ENCODE data around the gene SLC10A6.

Gene SLC10A6

DNA sequence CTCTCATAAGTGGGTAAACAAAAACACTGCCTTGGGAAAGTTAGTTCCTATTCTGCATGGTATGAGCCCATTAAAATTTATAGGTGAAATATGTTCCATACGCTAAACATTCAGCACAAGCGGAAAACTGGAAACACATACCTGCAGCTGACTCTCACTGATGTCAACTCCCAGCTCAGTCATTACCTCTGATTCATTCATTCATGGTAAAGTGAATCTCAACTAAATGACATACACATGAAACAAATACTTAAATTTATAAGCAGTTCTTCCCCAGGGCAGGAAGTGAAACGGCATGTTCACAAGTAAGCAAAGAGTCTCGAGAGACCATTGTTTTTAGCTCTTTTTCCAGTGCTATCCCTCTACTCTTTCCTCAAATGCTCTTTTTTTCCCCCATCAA is 1.6 kb downstream of the SLC10A6 start:
- DNase-seq: no peak

DNA sequence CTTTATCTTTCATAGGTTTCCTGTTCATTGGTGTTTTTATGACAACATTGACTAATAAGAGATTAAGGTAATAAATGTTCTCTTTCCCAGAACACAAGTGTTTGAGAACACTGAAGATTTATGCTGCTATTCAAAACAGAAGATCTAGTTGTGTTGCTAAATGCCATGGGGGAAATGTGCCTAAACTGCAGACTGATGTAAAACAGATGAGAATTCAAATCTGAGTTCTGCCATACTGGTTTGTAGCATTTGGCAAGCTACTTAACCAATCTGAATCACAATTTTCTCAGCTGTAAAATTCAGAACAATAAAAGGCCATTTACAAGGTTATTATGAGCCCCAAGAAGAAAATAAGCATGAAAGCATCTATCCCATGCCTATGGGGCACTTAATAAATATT is 2.3 kb downstream of the SLC10A6 start:
- no peak for DNase-seq

DNA sequence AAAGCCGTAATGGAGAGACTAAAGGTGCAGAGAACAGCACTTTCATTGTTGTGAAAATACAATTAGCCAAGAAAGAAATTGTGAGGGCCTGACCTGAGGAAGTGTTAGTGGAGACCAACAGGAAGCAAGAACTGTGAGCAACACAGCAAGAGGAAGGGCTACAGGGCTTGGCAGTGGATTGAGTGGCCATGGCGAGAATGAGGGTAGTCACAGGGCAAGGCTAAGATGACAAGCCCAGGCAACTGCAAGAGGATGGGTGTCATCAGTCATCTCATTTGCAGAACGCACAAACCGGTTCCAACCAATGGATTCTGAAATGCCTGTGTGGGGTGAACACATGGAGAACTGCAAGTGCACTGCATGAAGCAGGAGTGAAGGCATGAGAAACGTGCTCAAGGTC is 3.6 kb downstream of the SLC10A6 start:
- DNase-seq: no peak

DNA sequence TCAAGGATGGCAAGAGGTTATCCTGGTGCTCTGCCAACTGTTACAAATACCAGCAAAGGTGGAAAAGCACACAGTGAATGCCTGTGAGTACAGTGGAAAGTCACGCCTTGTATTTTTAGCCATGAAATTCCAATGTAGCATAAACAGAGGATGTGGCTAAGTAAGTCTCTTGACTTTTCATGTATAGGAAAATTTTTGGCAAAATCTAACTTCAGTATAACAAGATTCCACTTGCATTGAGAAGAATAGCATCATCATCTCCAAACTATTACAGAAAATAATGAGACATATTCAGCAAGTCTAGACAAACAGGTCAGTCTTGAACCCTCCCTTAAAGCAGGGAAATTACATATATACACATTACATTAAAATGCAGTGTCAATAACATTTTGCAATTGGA is 7.9 kb downstream of the SLC10A6 start:
- DNase-seq: no peak

DNA sequence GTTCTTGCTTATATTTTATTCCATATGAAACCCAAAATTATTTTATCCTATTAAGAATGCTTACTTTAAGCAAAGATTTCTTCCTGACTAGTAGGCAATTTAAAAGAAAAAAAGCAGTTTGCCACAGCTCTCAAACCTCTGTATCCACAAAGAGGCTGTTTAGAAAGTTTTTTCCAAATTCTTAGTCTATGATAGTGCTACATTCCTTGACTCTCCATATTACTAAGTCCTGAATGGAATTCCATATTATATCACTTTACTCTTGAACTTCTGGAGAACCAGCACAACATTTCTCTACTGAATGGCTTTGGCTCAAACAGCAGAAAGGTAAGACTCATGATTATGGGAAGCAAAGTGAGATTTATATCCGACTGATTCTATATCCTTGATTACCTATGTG is 8.3 kb downstream of the SLC10A6 start:
- DNase-seq: no peak

DNA sequence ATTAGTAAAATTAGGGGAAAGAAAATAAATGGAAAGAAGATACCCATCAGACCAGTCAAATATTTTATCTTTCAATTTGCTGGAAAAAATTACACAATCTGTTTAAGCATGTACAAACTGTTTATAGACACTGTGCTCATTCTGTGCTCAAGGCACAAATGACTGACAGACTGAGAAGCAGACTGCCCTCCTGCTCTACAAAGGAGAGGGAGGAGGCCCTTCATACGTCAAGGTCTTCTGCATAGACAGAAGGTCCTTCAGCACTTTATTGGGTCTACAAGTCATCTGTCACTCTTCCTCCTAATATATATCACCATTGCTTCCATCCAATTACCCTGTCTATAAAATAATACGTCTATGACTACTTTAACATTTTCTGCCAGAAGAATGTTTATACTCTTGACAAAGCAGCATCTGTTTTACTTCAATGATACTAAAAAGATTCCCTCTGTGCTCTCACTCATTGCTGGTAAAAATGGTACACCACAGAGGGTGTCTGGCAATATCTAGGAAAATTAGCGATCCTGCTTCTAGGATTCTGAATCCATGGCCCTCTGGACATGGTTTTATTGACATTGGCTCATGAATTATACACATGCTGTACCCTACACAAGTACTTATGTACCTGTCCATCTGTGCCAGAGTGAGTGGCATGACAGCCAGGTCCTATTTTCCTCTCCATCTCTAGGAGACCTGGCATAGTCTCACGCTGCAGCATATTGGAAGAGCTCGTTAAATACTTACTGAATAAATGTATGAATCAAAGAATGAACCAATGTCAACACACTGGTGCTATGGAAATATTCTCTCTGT is 11.3 kb downstream of the SLC10A6 start:
- DNase-seq: no peak

DNA sequence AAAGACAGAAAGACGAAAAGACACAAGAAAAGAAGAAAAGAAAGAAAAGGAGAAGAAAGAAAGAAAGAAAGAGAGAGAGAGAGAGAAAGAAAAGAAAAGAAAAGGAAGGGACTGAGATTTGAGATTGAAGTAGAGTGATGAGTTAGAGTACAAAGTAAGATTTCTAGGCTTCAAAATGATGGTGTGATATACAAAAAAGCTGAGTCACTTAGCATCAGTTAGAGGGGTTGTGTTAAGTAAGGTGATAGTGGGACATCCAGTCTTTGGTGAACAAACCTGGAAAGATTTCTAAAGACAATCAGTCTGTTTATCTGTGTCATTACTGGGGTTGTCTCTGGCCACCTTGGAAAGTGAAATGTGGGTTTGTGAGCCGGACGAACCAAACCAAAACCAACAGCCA is 13.5 kb downstream of the SLC10A6 start:
- DNase-seq: no peak

DNA sequence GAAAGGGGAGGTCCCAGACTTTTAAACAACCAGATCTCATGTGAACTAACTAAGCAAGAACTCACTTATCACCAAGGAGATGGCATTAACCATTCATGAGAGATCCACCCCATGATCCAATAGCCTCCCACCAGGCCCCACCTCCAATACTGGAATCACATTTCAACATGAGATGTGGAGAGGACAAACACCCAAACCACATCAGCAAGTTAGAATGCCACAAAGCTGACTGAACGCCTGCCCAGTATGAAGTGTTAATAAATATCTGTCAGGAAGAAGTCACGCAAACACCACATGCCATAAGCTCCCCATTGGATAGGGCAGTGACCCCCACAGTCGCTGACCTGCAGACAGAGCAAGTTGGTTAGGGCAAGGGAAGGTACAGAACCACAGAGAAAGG is 14.3 kb downstream of the SLC10A6 start:
- no peak for DNase-seq

DNA sequence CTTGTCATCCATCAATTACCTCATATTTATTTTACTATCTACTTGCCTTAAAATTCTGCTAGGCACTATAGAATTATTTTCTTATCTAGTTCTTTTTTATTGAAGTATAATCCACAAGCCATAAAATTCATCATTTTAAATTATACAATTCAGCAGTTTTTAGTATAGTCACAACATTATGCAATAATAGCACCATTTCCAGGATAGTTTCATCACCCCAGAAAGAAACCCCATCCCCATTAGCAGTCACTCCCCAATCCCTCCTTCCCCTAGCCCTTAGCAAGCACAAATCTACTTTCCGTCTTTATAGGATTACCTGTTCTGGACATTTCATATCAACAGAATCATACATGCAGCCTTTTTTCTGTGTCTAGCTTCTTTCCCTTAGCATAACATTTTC is 15.6 kb downstream of the SLC10A6 start:
- no peak for DNase-seq

DNA sequence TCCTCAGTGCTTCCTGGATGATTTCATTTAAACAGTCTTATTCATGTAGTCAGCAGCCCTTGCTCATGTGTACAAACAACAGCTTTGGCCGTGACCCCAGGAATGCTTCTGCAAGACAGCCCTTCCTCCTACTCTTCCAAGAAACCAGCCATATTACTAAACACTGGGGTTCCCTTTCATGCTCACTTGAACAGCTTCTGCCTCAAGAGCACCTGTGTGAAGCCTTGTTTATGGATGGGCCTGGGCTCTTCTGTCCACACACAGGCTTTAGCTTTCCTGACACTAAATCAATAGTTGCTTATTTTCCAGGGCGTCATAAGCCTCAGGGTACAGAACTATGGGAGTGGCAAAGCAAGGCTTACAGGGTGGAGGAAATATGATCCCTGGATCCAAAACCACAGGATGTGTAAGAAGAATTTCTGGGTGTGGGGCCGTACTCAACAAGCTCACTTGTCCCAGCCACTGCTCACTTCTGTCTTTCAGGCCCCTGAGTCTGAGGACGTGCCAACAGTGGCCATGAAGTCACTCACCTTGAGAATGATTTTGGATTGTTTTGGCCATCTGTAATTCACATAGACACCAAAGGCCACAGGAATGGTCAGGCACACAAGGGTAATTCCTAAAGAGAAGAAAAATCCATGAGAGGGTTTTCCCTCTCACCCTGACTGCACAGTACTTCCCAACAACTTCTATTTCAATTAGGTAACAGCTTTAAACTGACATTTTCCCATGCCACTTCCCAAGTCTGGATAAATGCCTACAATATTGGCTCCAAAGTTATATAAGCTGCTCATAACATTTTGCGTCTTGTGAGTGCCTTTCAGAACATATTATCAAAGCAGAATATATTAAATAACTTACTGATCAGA is 17.7 kb downstream of the SLC10A6 start:
- DNase-seq: peak; percentile 24

DNA sequence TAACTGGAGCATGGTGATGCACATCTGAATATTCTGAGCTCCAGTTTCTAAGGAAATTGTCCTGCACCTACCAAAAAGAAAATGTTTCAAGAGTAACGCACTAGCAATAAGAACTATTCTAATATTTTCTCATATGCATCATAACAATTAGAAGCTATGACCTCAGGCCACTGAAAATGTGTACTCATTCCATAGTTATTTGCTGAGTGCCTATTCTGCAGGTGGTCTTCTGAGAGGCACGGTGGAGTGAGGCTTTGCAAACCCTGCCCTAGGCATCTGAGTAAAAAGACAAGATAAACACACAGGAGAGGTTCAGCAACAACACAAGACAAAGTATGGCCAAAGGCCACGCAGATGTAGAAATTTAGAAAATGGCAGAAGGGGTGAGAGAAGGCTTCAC is 23.7 kb downstream of the SLC10A6 start:
- no peak for DNase-seq

DNA sequence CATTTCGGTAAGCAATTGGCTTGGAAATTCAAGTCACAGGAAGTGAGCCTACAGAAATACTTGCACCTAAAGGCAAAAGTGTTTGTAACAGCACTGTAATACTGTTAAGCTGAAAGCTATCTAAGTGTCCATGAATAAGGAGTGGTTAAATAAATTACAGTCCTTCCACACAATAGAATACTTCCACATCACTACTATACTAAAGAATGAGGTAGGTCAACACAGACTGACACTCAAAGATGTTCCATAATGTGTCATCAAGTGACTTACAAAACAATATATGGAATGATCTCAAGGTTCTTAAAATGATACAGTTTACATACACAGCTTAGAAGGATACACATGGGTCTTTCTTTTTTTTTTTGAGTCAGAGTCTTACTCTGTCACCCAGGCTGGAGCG is 27.0 kb downstream of the SLC10A6 start:
- DNase-seq: no peak

DNA sequence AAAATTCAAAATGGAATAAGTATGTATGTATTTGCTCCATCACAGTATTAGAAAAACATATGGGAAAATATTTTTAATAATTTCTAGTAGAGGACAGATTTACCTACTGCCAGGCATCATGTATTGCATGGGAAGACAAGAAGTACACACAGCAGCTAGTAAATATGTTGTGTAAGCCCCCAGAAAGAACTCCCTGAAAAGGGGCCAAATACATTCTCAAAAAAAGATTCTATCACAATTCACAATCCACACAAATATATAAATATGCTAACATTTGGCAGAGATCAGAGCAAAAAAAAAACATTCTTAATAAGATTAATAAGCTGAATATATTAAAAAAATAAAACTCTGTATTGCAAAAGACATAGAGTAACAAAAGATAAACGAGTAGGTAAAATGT is 28.0 kb downstream of the SLC10A6 start:
- DNase-seq: no peak

DNA sequence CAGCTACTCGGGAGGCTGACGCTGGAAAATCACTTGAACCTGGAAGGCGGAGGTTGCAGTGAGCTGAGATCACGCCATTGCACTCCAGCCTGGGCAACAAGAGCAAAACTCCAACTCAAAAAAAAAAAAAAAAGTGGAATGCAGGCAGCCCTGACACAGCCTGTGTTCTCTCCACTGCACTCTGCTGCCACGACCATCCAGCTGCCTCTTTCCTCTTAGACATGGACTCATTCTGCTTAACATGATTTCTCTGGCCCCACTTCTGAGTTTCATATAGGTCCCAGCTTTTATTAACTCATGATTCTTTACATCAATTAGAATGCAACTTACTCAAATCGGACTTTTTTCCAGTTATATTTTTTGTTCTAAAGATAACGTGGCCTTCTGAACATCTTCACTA is 29.6 kb downstream of the SLC10A6 start:
- DNase-seq: no peak

DNA sequence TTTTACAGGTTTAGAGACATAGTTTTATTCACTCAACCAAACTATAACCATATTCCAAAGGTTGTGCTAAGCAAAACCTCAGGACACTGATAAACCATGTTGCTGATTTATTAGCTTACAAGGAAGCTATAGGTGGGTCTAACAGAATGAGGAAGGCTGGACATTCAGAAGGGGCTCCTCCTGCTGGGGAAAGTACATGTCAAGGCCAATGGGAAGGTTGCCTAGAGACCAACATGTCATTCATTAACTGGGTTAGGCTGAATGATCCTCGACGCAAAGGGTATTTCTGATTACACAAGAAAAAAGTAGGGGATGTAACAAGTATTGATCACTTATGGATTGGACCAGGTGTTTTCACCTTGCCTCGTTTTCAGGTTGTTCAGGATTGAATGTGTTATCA is 30.3 kb downstream of the SLC10A6 start:
- DNase-seq: no peak

DNA sequence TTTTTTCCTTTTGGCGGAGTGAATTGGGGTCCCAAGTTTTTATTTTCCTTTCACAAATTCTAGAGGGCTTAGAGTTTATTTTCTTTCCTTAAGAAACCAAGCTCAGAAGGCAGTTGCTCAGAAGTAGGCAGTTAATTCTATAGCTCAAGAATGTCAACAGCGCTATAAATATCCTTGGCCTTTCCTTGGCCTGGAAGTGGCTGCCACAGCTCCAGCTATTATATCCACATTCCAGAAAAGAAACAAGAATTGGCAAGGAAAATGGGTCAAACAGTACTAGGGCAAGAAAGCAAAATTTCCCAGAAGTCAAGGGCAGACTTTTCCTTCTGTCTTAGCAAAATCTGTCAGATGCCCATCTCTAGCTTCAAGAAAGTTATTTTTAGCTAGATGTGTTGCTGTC is 31.0 kb downstream of the SLC10A6 start:
- peak; percentile 20 for DNase-seq

DNA sequence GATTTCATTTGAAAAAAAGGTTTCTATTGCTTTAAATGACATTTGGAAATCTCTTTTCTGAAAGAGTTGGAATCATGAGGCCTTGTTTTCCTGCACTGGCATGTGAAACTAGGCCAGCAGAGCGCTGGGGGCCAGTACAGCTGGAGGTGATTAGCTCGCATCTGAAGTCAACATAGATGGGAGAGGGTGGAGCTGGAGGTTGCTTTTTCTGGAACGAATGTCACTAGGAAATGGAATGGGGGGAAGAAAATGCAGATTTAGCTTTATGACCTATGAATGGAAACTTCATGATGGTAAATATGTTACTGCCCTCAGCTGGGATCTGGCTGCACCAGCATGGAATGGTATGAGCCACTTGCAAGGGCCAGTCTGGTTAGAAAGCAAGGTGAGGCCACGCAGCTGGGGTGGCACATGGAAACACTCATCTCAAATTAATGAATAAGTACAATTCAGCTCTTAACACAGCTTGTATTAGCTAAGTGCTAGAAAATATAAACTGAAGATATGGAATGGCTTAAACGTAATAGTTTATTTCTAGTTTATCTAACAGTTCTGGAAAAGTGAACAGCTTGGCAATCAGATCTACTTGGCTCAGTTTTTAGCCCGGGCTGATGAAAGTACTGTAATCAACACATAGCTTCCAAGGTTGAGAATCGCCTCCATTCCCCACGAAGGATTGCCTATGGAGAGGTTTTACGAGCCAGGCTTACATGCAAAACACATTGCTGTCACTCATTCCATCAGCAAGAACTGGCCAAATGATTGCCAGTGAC is 32.5 kb downstream of the SLC10A6 start:
- DNase-seq: peak; percentile 65

DNA sequence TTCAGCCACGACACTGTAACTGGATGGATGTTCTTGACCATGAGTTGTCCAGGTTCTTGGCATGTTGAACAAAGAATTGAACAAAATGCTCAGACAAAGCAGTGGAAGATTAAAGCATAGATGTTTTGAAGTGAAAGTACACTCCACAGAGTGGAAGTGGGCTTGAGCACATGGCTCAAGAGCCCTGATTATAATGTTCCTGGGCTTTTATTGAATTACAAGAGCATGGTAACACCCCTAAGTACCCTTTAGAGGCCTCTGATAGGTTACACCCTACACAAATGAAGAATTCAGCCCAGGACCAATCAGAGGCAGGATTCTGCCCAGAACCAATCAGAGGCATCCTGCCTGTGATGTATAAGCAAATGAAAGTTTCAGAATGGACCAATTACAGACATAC is 33.5 kb downstream of the SLC10A6 start:
- DNase-seq: no peak

DNA sequence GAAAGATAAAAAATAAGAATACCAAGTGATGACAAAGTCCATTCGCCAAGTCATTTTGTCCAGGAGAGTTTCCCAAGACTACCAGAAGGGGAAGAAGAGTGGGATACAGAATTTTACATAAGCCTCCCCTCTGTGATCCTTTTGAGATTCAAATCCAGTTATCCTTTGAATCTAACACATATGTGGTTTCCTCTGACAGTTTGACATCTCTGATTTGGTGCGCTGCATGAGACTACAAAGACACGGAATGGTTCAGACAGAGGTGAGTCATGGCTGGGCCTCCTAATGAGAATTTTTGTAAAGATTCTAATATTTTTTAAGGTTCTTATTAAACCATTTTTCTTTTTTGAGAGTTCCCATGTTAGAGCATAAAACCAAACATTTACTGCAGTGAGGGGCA is 38.3 kb downstream of the SLC10A6 start:
- no peak for DNase-seq

DNA sequence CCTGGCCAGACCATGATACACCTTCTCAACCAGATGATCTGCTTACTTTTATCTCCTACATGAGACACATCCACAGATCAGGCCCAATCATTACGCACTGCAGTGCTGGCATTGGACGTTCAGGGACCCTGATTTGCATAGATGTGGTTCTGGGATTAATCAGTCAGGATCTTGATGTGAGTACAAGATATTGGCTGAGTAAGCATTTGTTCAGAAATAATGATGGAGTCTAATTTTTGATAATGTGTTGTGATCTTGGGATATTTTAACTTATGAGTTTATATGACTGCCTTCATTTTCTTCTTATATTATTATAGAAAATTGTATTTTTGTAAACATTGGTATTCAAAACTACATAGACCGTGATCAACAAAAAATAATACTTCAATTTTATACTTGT is 39.4 kb downstream of the SLC10A6 start:
- no peak for DNase-seq

DNA sequence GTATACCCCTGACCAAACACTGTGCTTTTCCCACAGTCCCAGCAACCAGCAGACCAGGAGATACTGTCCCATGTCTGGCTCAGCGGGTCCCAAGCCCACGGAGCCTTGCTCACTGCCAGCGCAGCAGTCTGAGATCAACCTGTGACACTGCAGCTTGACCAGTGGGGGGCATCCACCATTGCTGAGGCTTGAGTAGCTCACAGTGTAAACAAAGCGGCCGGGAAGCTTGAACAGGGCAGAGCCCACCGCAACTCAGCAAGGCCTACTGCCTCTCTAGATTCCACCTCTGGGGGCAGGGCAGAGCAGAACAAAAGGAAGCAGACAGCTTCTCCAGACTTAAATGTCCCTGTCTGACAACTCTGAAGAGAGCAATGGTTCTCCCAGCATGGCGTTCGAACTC is 58.1 kb downstream of the SLC10A6 start:
- no peak for DNase-seq

DNA sequence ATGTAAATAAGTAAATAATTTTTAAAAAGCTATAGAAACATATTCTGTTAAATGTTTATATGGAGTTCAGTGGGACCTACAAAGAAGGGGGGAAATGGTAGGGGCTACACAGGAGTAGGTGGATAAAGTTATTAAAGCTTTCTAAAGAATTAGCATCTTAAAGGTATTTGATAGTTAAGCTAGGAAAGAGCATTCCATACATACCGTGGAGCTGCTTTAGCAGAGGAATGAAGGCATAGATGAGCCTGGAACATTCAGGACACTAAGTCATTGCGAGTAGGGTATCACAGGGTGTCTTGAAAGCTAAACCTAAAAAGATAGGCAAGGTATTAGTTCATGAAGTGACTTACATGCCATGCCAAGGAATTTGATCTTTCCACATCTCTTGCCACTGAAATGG is 60.4 kb downstream of the SLC10A6 start:
- no peak for DNase-seq

DNA sequence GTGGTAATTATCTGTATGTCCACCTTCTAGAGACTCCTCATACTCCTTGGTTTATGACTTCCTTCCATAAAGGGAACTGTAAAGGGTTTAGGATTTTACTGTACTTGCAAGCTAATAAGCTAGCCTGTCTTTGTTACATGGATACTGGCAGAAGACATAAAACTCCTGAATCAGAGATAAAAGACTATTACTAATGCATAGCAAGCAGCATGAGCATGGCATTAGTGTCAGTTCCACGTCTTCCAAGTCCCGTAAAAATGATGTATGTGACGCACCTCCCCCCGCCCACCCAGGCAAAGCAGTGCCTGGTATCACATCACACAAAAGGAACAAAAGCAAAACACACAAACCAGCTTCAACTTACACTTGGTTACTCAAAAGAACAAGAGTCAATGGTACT is 71.0 kb downstream of the SLC10A6 start:
- DNase-seq: no peak

DNA sequence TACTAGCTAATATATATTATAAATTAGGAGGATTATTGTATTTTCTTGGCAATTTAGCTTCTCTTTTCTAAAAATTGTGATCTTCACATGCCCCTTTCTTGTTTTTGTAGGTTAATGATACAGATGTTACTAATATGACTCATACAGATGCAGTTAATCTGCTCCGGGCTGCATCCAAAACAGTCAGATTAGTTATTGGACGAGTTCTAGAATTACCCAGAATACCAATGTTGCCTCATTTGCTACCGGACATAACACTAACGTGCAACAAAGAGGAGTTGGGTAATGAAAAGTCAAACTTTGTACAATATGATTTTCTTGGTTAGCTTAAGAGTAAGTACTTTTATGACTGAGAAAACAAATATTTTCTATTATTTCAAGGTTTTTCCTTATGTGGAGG is 74.1 kb downstream of the SLC10A6 start:
- no peak for DNase-seq
